GM21423 (cell line): ENCODE results near the gene TMEM182.

ENCODE experiments used
- ATAC-seq: cut with Tn5 transposase; IDR thresholded peaks from one replicate; pipeline ENCODE4 v1.9.1; 2021; ENCODE audit warnings: mild to moderate bottlenecking, moderate library complexity; ENCODE audit not compliant: unreplicated experiment

The TMEM182 gene

DNA sequence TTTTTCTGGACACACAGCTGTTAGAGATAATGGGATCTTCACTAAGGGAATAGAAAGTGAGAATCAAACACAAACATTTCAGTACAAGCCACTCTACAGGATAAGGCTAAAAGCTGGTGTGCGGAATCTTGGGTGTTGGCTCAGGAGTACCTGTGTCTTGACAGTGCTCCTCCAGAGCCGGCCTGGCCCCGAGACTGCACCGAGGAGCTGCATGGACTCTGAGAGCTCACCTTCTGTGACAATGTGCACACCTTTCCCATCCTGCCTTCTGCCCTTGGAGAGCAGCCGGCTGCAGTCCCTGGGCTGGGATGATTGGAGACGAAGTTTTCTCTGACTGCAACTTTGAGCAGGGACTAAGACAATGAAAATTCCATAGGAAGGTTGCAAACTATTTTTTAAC is 89.1 kb downstream of the TMEM182 start:
- no peak for ATAC-seq

DNA sequence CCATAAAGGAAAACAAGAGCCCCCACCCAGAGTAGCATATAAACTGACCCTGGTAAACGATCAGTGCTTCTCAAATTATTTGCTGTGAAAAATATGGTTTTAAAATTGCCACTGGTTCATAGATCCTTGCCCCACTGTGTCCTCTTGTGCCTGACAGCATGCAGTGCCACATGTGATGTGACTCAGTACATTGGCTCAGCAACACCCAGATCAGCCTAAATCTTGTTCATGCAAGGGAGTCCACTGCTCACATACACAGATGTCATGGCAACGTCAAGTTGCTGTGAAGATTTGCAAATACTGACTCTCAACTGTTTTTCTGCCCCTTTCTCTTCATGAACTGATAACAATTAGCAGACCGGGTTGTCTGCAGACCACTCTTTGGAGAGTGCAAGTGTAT is 91.0 kb downstream of the TMEM182 start:
- no peak for ATAC-seq
